GM23338 (cell line): ENCODE results near the gene BEGAIN. TPM values are rescaled to one million over a fixed set of nuclear protein-coding genes. Genes with fewer than 3 reads are reported as not detected.

ENCODE experiments used
- ATAC-seq: fragments of 200-7000 bp; cut with Tn5 transposase; 3 replicates; pipeline ENCODE4 v1.9.1; 2020
- DNase-seq: peaks from one replicate; pipeline ENCODE4 v3.0.0-alpha.2; 2015; ENCODE audit warnings: low spot score
- H2AFZ ChIP-seq: fragments of 200-600 bp; sonication (generic); 2 replicates; pipeline ENCODE4 v1.8.0; 2016; ENCODE audit warnings: antibody characterized with exemption, mild to moderate bottlenecking, moderate library complexity
- H3F3A ChIP-seq: fragments of 200-600 bp; sonication (generic); replicated peaks from 2 replicates; pipeline ENCODE4 v1.8.0; 2017; ENCODE audit warnings: antibody characterized with exemption, mixed run types, low read depth
- H3K27ac ChIP-seq: fragments of 200-600 bp; sonication (generic); 2 replicates; pipeline ENCODE4 v1.6.1; 2016; ENCODE audit warnings: low read depth
- H3K27me3 ChIP-seq: fragments of 200-600 bp; sonication (generic); 2 replicates; pipeline ENCODE4 v1.8.0; 2016; ENCODE audit warnings: mild to moderate bottlenecking, mixed run types, moderate library complexity; ENCODE audit not compliant: insufficient read depth
- H3K36me3 ChIP-seq: fragments of 200-600 bp; sonication (generic); 2 replicates; pipeline ENCODE4 v1.8.0; 2016; ENCODE audit warnings: mild to moderate bottlenecking; ENCODE audit not compliant: insufficient read depth
- H3K4me1 ChIP-seq: fragments of 200-600 bp; sonication (generic); 2 replicates; pipeline ENCODE4 v1.8.0; 2016; ENCODE audit warnings: mild to moderate bottlenecking, moderate library complexity; ENCODE audit not compliant: insufficient read depth
- H3K4me2 ChIP-seq: fragments of 200-600 bp; sonication (generic); 2 replicates; pipeline ENCODE4 v1.7.1; 2017; ENCODE audit warnings: mixed run types
- H3K4me3 ChIP-seq: fragments of 200-600 bp; sonication (generic); 2 replicates; pipeline ENCODE4 v1.6.1; 2016; ENCODE audit warnings: mixed run types
- H3K79me2 ChIP-seq: fragments of 200-600 bp; sonication (generic); replicated peaks from 2 replicates; pipeline ENCODE4 v1.8.0; 2017; ENCODE audit warnings: mild to moderate bottlenecking; ENCODE audit not compliant: insufficient read depth
- H3K9me2 ChIP-seq: fragments of 200-600 bp; sonication (generic); 2 replicates; pipeline ENCODE4 v1.8.0; 2017; ENCODE audit not compliant: insufficient read depth
- H4K20me1 ChIP-seq: fragments of 200-600 bp; sonication (generic); replicated peaks from 2 replicates; pipeline ENCODE4 v1.8.0; 2017; ENCODE audit warnings: mild to moderate bottlenecking; ENCODE audit not compliant: insufficient read depth
- H3K27ac Mint-ChIP-seq: 2 replicates; pipeline ENCODE4 v1.8.0; 2020; ENCODE audit warnings: inconsistent platforms, mild to moderate bottlenecking, moderate library complexity, mixed read lengths
- H3K27me3 Mint-ChIP-seq: 3 replicates; pipeline ENCODE4 v1.8.0; 2022; ENCODE audit warnings: low read depth, mild to moderate bottlenecking, moderate library complexity, mixed read lengths, inconsistent platforms; ENCODE audit not compliant: insufficient read depth, poor library complexity
- H3K36me3 Mint-ChIP-seq: 3 replicates; pipeline ENCODE4 v1.8.0; 2021; ENCODE audit warnings: low read depth, mild to moderate bottlenecking, inconsistent platforms, moderate library complexity, mixed read lengths
- H3K4me1 Mint-ChIP-seq: 3 replicates; pipeline ENCODE4 v1.8.0; 2020; ENCODE audit warnings: mild to moderate bottlenecking, inconsistent platforms, mixed read lengths
- H3K4me3 Mint-ChIP-seq: 3 replicates; pipeline ENCODE4 v1.8.0; 2021; ENCODE audit warnings: moderate library complexity, mild to moderate bottlenecking, inconsistent platforms, mixed read lengths
- H3K9me3 Mint-ChIP-seq: 3 replicates; pipeline ENCODE4 v1.8.0; 2020; ENCODE audit warnings: moderate library complexity, mild to moderate bottlenecking, inconsistent platforms, mixed read lengths
- ETS1 ChIP-seq: IDR thresholded peaks from 2 replicates; pipeline ENCODE4 v1.6.1; 2016; ENCODE audit warnings: antibody characterized with exemption
- JUNB ChIP-seq: IDR thresholded peaks from one replicate; pipeline ENCODE4 v1.6.1; 2016; ENCODE audit warnings: antibody characterized with exemption; ENCODE audit not compliant: unreplicated experiment
- REST ChIP-seq: IDR thresholded peaks from one replicate; pipeline ENCODE4 v1.6.1; 2018; ENCODE audit warnings: antibody characterized with exemption; ENCODE audit not compliant: unreplicated experiment
- STAT1 ChIP-seq: IDR thresholded peaks from one replicate; pipeline ENCODE4 v1.6.1; 2016; ENCODE audit warnings: antibody characterized with exemption; ENCODE audit not compliant: unreplicated experiment
- ZNF114 ChIP-seq: fragments of 250-450 bp; sonication (Bioruptor Pico); IDR thresholded peaks from 2 replicates; pipeline ENCODE4 v1.5.0; 2020; ENCODE audit warnings: mild to moderate bottlenecking, moderate library complexity
- ZNF462 ChIP-seq: fragments of 250-450 bp; sonication (Bioruptor Pico); IDR thresholded peaks from 2 replicates; pipeline ENCODE4 v1.5.0; 2020; ENCODE audit warnings: mild to moderate bottlenecking, moderate library complexity
- polyA plus RNA-seq: library from polyadenylated mRNA; unstranded; fragments of >200 nt; fragmentation: Nextera tagmentation; extraction: Ambion mirVana; gene quantifications from 2 replicates; pipeline ENCODE4 v1.2.1, GENCODE V29; 2016
- total RNA-seq: library from RNA; depleted of rRNA; stranded (reverse); fragments of >200 nt; shearing (Covaris generic); gene quantifications from 2 replicates; pipeline ENCODE4 v1.2.3, GENCODE V29; 2014

BEGAIN gene
- total and polyA plus RNA-seq, 2 experiments from 2014 or later, result 0.60 to 2.4 TPM

GRCh38 chr14:100608064-100608463 lies 20.8 kb upstream of the BEGAIN start:
- Histone ChIP-seq H3K9me2 (no peaks in the 10 kb centered on the region), H3K4me2 (no peak overlapping the region), H2AFZ (no peak overlapping the region), H3K79me2 (no peaks in the 10 kb centered on the region), H3K4me1 (no peaks in the 10 kb centered on the region), H3F3A (no peaks in the 10 kb centered on the region), H3K36me3 (no peaks in the 10 kb centered on the region), H3K27ac (no peak overlapping the region), H3K27me3 (no peaks in the 10 kb centered on the region), H3K4me3 (no peak overlapping the region), H4K20me1 (no peaks in the 10 kb centered on the region)
- no peak for DNase-seq
- Mint-ChIP-seq H3K27ac (no peak overlapping the region), H3K4me1 (peaks cover 3% of the 10 kb centered on the region; the same call in 1 of the 3 replicates), H3K36me3 (no peaks in the 10 kb centered on the region), H3K9me3 (no peaks in the 10 kb centered on the region), H3K27me3 (peaks cover 9% of the 10 kb centered on the region), H3K4me3 (no peak overlapping the region)
- no peak for TF ChIP-seq STAT1
- no peak for TF ChIP-seq ZNF114
- no peak for TF ChIP-seq ZNF462 (CRISPR knock-in tag)
- no peak for TF ChIP-seq JUNB
- TF ChIP-seq REST, result no peak
- no peak for TF ChIP-seq ETS1
- no peak for ATAC-seq
